WERI-Rb-1 (cell line): Measurements from ENCODE around the gene C2CD2.
A peak's percentile ranks its signal among the peaks of the same experiment; 100 is the strongest.

ENCODE experiments used
- DNase-seq: peaks from one replicate; pipeline ENCODE4 v3.0.0-alpha.2; 2020
- H3K27ac ChIP-seq: fragments of 250-450 bp; sonication (Bioruptor Pico); 2 replicates; pipeline ENCODE4 v1.5.1; 2020; ENCODE audit warnings: mild to moderate bottlenecking, moderate library complexity
- H3K27me3 ChIP-seq: fragments of 250-450 bp; sonication (Bioruptor Pico); 2 replicates; pipeline ENCODE4 v1.5.1; 2021; ENCODE audit warnings: mild to moderate bottlenecking, low read depth, moderate library complexity; ENCODE audit not compliant: insufficient read depth, severe bottlenecking
- H3K36me3 ChIP-seq: fragments of 250-450 bp; sonication (Bioruptor Pico); 2 replicates; pipeline ENCODE4 v1.5.1; 2020; ENCODE audit warnings: mild to moderate bottlenecking, moderate library complexity
- H3K4me3 ChIP-seq: 2 replicates; pipeline ENCODE4 v1.5.1; 2011; ENCODE audit warnings: low read depth, mild to moderate bottlenecking, control low read depth, low read length
- H3K9me3 ChIP-seq: fragments of 250-450 bp; sonication (Bioruptor Pico); 2 replicates; pipeline ENCODE4 v1.5.1; 2021; ENCODE audit warnings: mild to moderate bottlenecking, moderate library complexity; ENCODE audit not compliant: severe bottlenecking
- CTCF ChIP-seq: IDR thresholded peaks from 2 replicates; pipeline ENCODE4 v1.5.1; 2011; ENCODE audit warnings: low read depth, mild to moderate bottlenecking, control low read depth, inconsistent platforms, low read length

Gene C2CD2

GRCh38 chr21:41852929-41853320 is 100.9 kb downstream of the C2CD2 start:
- H3K27ac ChIP-seq, result no peak overlapping the region
- no peak for DNase-seq
- no peaks in the 10 kb centered on the region for H3K9me3 ChIP-seq
- no peak overlapping the region for H3K4me3 ChIP-seq
- no peak for TF ChIP-seq CTCF
- no peaks in the 10 kb centered on the region for H3K27me3 ChIP-seq
- peaks cover 68% of the 10 kb centered on the region for H3K36me3 ChIP-seq

GRCh38 chr21:41852151-41852928 is 101.5 kb downstream of the C2CD2 start:
- no peaks in the 10 kb centered on the region for H3K9me3 ChIP-seq
- no peak for TF ChIP-seq CTCF
- no peak for DNase-seq
- no peak overlapping the region for H3K27ac ChIP-seq
- H3K27me3 ChIP-seq, result no peaks in the 10 kb centered on the region
- no peak overlapping the region for H3K4me3 ChIP-seq
- peaks cover 63% of the 10 kb centered on the region for H3K36me3 ChIP-seq

GRCh38 chr21:41851090-41851790 is 102.6 kb downstream of the C2CD2 start:
- Histone ChIP-seq H3K9me3 (no peaks in the 10 kb centered on the region), H3K4me3 (no peak overlapping the region), H3K27me3 (no peaks in the 10 kb centered on the region), H3K27ac (no peak overlapping the region), H3K36me3 (peaks cover 59% of the 10 kb centered on the region)
- no peak for TF ChIP-seq CTCF
- no peak for DNase-seq

- Histone ChIP-seq H3K4me3 (no peak overlapping the region), H3K36me3 (peaks cover 59% of the 10 kb centered on the region), H3K9me3 (no peaks in the 10 kb centered on the region), H3K27me3 (no peaks in the 10 kb centered on the region), H3K27ac (no peak overlapping the region; the same call in 1 of the 2 replicates)
- no peak for TF ChIP-seq CTCF
- DNase-seq, result no peak
These were observed 103.7 kb downstream of the C2CD2 start for GRCh38 chr21:41850085-41850484.

GRCh38 chr21:41848958-41849580 is 104.7 kb downstream of the C2CD2 start:
- Histone ChIP-seq H3K36me3 (peaks cover 49% of the 10 kb centered on the region), H3K4me3 (no peak overlapping the region), H3K27ac (peak overlapping the region; percentile 42), H3K9me3 (no peaks in the 10 kb centered on the region), H3K27me3 (no peaks in the 10 kb centered on the region)
- DNase-seq, result peak; percentile 76
- no peak for TF ChIP-seq CTCF
